ENCODE results near the gene SASH1. TPM values are rescaled to one million over a fixed set of nuclear protein-coding genes. Genes with fewer than 3 reads are reported as not detected.

The SASH1 gene
- total RNA-seq, 1 donor from 2014 or later, result 10.2 TPM

DNA sequence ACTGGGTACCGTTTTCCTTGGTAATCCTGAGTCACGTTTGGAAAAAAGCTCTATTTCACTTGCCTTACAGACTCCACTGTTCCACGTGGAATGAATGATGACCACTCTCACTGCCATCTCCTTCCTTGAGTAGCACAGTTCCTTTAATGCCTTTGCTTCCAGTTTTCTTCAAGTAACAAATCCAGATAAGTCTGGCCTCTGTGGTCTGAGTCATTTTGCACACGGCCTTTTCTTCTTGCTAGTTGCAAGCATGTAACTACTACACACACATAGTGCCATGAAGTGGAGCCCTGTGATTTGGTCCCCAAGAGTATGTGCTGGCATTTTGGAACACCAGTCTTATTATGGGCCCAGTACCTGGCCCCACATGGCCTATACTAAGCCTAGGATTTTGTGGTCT, 182.8 kb downstream of the SASH1 start:
- DNase-seq (ENCODE audit: low spot score), result no peak
- Histone ChIP-seq H3K27me3 (no peaks in the 10 kb centered on the region), H3K4me3 (no peak overlapping the region), H3K9me3 (ENCODE audit: low read depth) (no peaks in the 10 kb centered on the region), H3K27ac (no peak overlapping the region), H3K9ac (no peak overlapping the region), H4K20me1 (ENCODE audit: low read depth) (no peaks in the 10 kb centered on the region), H3K36me3 (peaks cover 5% of the 10 kb centered on the region), H3K4me2 (no peak overlapping the region), H3F3A (ENCODE audit: low read depth) (peaks cover 3% of the 10 kb centered on the region), H3K4me1 (peaks cover 7% of the 10 kb centered on the region), H3K79me2 (ENCODE audit: low read depth) (no peaks in the 10 kb centered on the region), H2AFZ (replicated peaks) (no peak overlapping the region)
- H3K9me3 Mint-ChIP-seq, result no peaks in the 10 kb centered on the region
- peaks cover 2% of the 10 kb centered on the region for H3K27me3 Mint-ChIP-seq (ENCODE audit: insufficient read depth, low read depth)
- H3K27ac Mint-ChIP-seq, result peak overlapping the region; percentile 4
- no peak overlapping the region for H3K4me3 Mint-ChIP-seq
- H3K4me1 Mint-ChIP-seq, result peaks cover 23% of the 10 kb centered on the region
- H3K36me3 Mint-ChIP-seq, result peaks cover 58% of the 10 kb centered on the region
- no peak for TF ChIP-seq EZH2 (IDR thresholded peaks at IDR 0.05)
- TF ChIP-seq, protein P1, sequence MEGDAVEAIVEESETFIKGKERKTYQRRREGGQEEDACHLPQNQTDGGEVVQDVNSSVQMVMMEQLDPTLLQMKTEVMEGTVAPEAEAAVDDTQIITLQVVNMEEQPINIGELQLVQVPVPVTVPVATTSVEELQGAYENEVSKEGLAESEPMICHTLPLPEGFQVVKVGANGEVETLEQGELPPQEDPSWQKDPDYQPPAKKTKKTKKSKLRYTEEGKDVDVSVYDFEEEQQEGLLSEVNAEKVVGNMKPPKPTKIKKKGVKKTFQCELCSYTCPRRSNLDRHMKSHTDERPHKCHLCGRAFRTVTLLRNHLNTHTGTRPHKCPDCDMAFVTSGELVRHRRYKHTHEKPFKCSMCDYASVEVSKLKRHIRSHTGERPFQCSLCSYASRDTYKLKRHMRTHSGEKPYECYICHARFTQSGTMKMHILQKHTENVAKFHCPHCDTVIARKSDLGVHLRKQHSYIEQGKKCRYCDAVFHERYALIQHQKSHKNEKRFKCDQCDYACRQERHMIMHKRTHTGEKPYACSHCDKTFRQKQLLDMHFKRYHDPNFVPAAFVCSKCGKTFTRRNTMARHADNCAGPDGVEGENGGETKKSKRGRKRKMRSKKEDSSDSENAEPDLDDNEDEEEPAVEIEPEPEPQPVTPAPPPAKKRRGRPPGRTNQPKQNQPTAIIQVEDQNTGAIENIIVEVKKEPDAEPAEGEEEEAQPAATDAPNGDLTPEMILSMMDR (IDR thresholded peaks at IDR 0.05), result no peak
- TF ChIP-seq EZH2phosphoT487 (IDR thresholded peaks at IDR 0.05), result no peak

- H3K9me3 Mint-ChIP-seq, result no peaks in the 10 kb centered on the region
- H3K27me3 ChIP-seq, result no peaks in the 10 kb centered on the region
- peaks cover 23% of the 10 kb centered on the region for H3K4me1 Mint-ChIP-seq
- no peak overlapping the region for H3K4me3 Mint-ChIP-seq
- H3K27ac ChIP-seq, result no peak overlapping the region
- no peaks in the 10 kb centered on the region for H4K20me1 ChIP-seq (ENCODE audit: low read depth)
- no peak overlapping the region for H2AFZ ChIP-seq (replicated peaks)
- H3K27me3 Mint-ChIP-seq (ENCODE audit: insufficient read depth, low read depth), result peaks cover 2% of the 10 kb centered on the region
- H3K36me3 Mint-ChIP-seq, result peaks cover 53% of the 10 kb centered on the region
- peaks cover 3% of the 10 kb centered on the region for H3F3A ChIP-seq (ENCODE audit: low read depth)
- H3K4me3 ChIP-seq, result no peak overlapping the region
- no peaks in the 10 kb centered on the region for H3K36me3 ChIP-seq
- TF ChIP-seq EZH2 (IDR thresholded peaks at IDR 0.05) (no peak), EZH2phosphoT487 (IDR thresholded peaks at IDR 0.05) (no peak)
- TF ChIP-seq, protein P1 (IDR thresholded peaks at IDR 0.05), result no peak
- no peak overlapping the region for H3K27ac Mint-ChIP-seq
- DNase-seq (ENCODE audit: low spot score), result no peak
- no peak overlapping the region for H3K9ac ChIP-seq
- H3K4me2 ChIP-seq, result no peak overlapping the region
- peaks cover 10% of the 10 kb centered on the region for H3K4me1 ChIP-seq
- H3K79me2 ChIP-seq (ENCODE audit: low read depth), result no peaks in the 10 kb centered on the region
- H3K9me3 ChIP-seq (ENCODE audit: low read depth), result no peaks in the 10 kb centered on the region
These were observed 183.5 kb downstream of the SASH1 start for GRCh38 chr6:148526145-148526544.

DNA sequence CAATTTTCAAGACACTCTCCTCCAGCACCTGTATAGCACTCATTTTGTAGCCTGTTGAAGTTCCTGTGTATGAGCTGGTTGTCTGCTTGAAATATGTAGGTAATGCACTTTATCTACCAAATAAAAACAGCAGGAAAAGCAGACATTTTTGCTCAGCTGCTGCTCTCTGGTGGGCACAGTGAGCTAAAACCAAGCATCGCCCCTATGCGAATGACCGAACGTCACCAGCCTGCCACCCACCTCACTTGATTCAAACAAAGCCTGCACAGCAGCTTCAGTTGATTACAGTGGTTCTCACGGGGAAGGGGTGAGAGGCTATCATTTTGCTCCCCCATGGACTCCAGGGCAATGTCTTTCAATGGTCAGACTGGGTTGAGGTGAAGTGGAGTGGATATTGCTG, 185.7 kb downstream of the SASH1 start:
- H3K4me2 ChIP-seq, result no peak overlapping the region
- H3F3A ChIP-seq (ENCODE audit: low read depth), result peaks cover 3% of the 10 kb centered on the region
- H3K9ac ChIP-seq, result no peak overlapping the region
- peaks cover 2% of the 10 kb centered on the region for H3K27me3 Mint-ChIP-seq (ENCODE audit: insufficient read depth, low read depth)
- no peak overlapping the region for H2AFZ ChIP-seq (replicated peaks)
- H3K79me2 ChIP-seq (ENCODE audit: low read depth), result no peaks in the 10 kb centered on the region
- peaks cover 10% of the 10 kb centered on the region for H3K4me1 ChIP-seq
- H3K27me3 ChIP-seq, result no peaks in the 10 kb centered on the region
- H3K9me3 ChIP-seq (ENCODE audit: low read depth), result no peaks in the 10 kb centered on the region
- TF ChIP-seq, protein P1 (IDR thresholded peaks at IDR 0.05), result peak; percentile 46
- TF ChIP-seq EZH2 (IDR thresholded peaks at IDR 0.05), result no peak
- no peak overlapping the region for H3K27ac ChIP-seq
- no peak overlapping the region for H3K4me3 Mint-ChIP-seq
- no peak overlapping the region for H3K4me3 ChIP-seq
- H3K9me3 Mint-ChIP-seq, result no peaks in the 10 kb centered on the region
- H3K27ac Mint-ChIP-seq, result peak overlapping the region; percentile 60
- peak; percentile 42 for DNase-seq (ENCODE audit: low spot score)
- peaks cover 53% of the 10 kb centered on the region for H3K36me3 Mint-ChIP-seq
- no peaks in the 10 kb centered on the region for H3K36me3 ChIP-seq
- no peaks in the 10 kb centered on the region for H4K20me1 ChIP-seq (ENCODE audit: low read depth)
- H3K4me1 Mint-ChIP-seq, result peaks cover 20% of the 10 kb centered on the region
